Type B pancreatic cell (in vitro differentiated cells): ENCODE measurements around the gene FAM234A. TPM values are rescaled to one million over a fixed set of nuclear protein-coding genes. Genes with fewer than 3 reads are reported as not detected.

Experiments
- DNase-seq: peaks from one replicate; pipeline ENCODE4 v3.0.0; 2021; ENCODE audit warnings: mixed read lengths; ENCODE audit not compliant: unreplicated experiment; ENCODE audit errors: extremely low spot score
- H3K27ac Mint-ChIP-seq: 2 replicates; pipeline ENCODE4 v1.8.0; 2021; ENCODE audit warnings: mild to moderate bottlenecking, mixed read lengths
- H3K27me3 Mint-ChIP-seq: 2 replicates; pipeline ENCODE4 v1.8.0; 2021; ENCODE audit warnings: mixed read lengths
- H3K36me3 Mint-ChIP-seq: 2 replicates; pipeline ENCODE4 v1.8.0; 2021; ENCODE audit warnings: mixed read lengths
- H3K4me1 Mint-ChIP-seq: one replicate; pipeline ENCODE4 v1.8.0; 2021; ENCODE audit warnings: mixed read lengths; ENCODE audit not compliant: unreplicated experiment
- H3K4me3 Mint-ChIP-seq: 2 replicates; pipeline ENCODE4 v1.8.0; 2021; ENCODE audit warnings: mild to moderate bottlenecking, mixed read lengths
- H3K9me3 Mint-ChIP-seq: 2 replicates; pipeline ENCODE4 v1.8.0; 2021; ENCODE audit warnings: mixed read lengths
- total RNA-seq: library from RNA; stranded (reverse); gene quantifications from 2 replicates; pipeline ENCODE4 v1.2.1, GENCODE V29; 2021; ENCODE audit warnings: low replicate concordance
- TF ChIP-seq, protein P1 (sequence below): fragments of 200-600 bp; sonication (generic); conservative IDR thresholded peaks from 2 replicates; pipeline ENCODE4 v1.5.0; 2021; ENCODE audit warnings: antibody characterized with exemption, mild to moderate bottlenecking

Gene FAM234A
- total RNA-seq, 1 donor from 2014 or later, result 125 TPM

- DNase-seq, result no peak
- H3K27me3 Mint-ChIP-seq, result no peaks in the 10 kb centered on the region
- no peak overlapping the region for H3K4me3 Mint-ChIP-seq
- H3K4me1 Mint-ChIP-seq, result no peaks in the 10 kb centered on the region
- H3K36me3 Mint-ChIP-seq, result peaks cover 3% of the 10 kb centered on the region
- H3K27ac Mint-ChIP-seq, result no peak overlapping the region
- H3K9me3 Mint-ChIP-seq, result no peaks in the 10 kb centered on the region
- TF ChIP-seq, protein P1, sequence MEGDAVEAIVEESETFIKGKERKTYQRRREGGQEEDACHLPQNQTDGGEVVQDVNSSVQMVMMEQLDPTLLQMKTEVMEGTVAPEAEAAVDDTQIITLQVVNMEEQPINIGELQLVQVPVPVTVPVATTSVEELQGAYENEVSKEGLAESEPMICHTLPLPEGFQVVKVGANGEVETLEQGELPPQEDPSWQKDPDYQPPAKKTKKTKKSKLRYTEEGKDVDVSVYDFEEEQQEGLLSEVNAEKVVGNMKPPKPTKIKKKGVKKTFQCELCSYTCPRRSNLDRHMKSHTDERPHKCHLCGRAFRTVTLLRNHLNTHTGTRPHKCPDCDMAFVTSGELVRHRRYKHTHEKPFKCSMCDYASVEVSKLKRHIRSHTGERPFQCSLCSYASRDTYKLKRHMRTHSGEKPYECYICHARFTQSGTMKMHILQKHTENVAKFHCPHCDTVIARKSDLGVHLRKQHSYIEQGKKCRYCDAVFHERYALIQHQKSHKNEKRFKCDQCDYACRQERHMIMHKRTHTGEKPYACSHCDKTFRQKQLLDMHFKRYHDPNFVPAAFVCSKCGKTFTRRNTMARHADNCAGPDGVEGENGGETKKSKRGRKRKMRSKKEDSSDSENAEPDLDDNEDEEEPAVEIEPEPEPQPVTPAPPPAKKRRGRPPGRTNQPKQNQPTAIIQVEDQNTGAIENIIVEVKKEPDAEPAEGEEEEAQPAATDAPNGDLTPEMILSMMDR, result no peak
Observed at GRCh38 chr16:290681-291405, 56.2 kb downstream of the FAM234A start.

GRCh38 chr16:291539-291938 is 56.9 kb downstream of the FAM234A start:
- TF ChIP-seq, protein P1, result no peak
- no peak overlapping the region for H3K27ac Mint-ChIP-seq
- no peak overlapping the region for H3K4me3 Mint-ChIP-seq
- H3K36me3 Mint-ChIP-seq, result peaks cover under 1% of the 10 kb centered on the region
- H3K4me1 Mint-ChIP-seq, result no peaks in the 10 kb centered on the region
- no peak for DNase-seq
- no peaks in the 10 kb centered on the region for H3K9me3 Mint-ChIP-seq
- H3K27me3 Mint-ChIP-seq, result no peaks in the 10 kb centered on the region

- Mint-ChIP-seq H3K27ac (no peak overlapping the region), H3K9me3 (no peaks in the 10 kb centered on the region), H3K36me3 (no peaks in the 10 kb centered on the region), H3K4me1 (no peaks in the 10 kb centered on the region), H3K4me3 (no peak overlapping the region), H3K27me3 (no peaks in the 10 kb centered on the region)
- TF ChIP-seq, protein P1, result no peak
- no peak for DNase-seq
Observed at GRCh38 chr16:293043-293775, 58.6 kb downstream of the FAM234A start.

- Mint-ChIP-seq H3K4me3 (no peak overlapping the region), H3K9me3 (no peaks in the 10 kb centered on the region), H3K27ac (no peak overlapping the region), H3K4me1 (no peaks in the 10 kb centered on the region), H3K36me3 (no peaks in the 10 kb centered on the region), H3K27me3 (no peaks in the 10 kb centered on the region)
- TF ChIP-seq, protein P1, result no peak
- DNase-seq, result no peak
Observed at GRCh38 chr16:296276-296675, 61.7 kb downstream of the FAM234A start.

GRCh38 chr16:296806-297510 is 62.3 kb downstream of the FAM234A start:
- TF ChIP-seq, protein P1, result no peak
- DNase-seq, result no peak
- Mint-ChIP-seq H3K27ac (no peak overlapping the region), H3K4me1 (no peaks in the 10 kb centered on the region), H3K36me3 (no peaks in the 10 kb centered on the region), H3K4me3 (no peak overlapping the region), H3K27me3 (no peaks in the 10 kb centered on the region), H3K9me3 (no peaks in the 10 kb centered on the region)
